Measurements from ENCODE around the gene UCP3. TPM values are rescaled to one million over a fixed set of nuclear protein-coding genes. Genes with fewer than 3 reads are reported as not detected.
A peak's percentile ranks its signal among the peaks of the same experiment; 100 is the strongest.

Gene UCP3
- total RNA-seq, 1 experiment from 2014 or later: 9.0 TPM

GRCh38 chr11:74018331-74019005 lies 9.6 kb upstream of the UCP3 start:
- peak; percentile 66 for DNase-seq (ENCODE audit: low read depth)

DNA sequence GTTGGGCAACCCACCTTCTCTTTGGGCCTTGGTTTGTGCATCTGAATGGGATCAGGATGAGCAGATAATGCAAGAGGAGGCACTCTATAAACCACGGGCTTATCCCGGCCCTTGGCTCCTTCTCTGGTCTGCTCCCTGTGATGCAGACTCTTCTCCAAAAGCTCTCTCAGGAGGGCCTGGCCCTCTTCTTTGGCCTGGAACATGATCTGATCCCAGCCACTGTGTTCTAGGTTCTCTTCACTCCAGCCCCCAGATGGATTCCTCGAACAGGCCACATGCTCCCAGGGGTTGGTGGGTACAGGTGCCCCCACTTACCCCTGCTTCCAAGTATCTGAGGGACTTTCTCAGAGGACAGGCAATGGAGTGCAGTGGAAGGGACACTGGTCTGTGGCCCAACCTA lies 8.7 kb upstream of the UCP3 start:
- no peak for DNase-seq (ENCODE audit: low read depth)

- DNase-seq (ENCODE audit: low read depth): no peak
Measured at GRCh38 chr11:74015919-74016684, 7.2 kb upstream of the UCP3 start.

- DNase-seq (ENCODE audit: low read depth): no peak
Measured at GRCh38 chr11:74014880-74015279, 6.0 kb upstream of the UCP3 start.

- DNase-seq (ENCODE audit: low read depth): no peak
Measured at GRCh38 chr11:74013141-74013540, 4.3 kb upstream of the UCP3 start.

DNA sequence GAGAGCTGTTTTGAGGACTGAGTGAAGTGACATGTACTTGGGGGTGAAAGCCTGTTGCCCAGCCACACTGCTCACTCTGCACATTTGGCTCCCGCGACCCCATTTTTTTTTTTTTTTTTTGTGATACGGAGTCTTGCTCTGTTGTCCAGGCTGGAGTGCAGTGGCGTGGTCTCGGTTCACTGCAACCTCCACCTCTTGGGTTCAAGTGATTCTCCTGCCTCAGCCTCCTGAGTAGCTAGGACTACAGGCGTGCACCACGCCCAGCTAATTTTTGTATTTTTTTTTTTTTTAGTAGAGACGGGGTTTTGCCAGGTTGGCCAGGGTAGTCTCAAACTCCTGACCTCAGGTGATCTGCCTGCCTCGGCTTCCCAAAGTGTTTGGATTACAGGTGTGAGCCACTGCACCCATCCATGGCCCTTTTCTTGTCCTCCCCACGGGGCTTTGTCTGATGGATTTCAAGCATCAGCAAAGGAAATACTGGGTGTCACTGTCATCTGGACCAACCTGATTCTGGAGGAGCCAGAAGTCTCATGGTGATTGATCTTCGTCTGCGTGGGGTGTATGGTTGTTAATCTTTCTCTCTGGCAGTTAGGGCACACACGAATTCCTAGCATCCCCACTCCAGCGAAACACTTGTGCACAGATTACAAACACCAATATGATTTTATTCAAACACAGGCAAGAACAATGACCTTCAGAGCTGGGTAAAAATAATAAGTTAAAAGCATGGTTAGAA lies 3.4 kb upstream of the UCP3 start:
- no peak for DNase-seq (ENCODE audit: low read depth)

DNA sequence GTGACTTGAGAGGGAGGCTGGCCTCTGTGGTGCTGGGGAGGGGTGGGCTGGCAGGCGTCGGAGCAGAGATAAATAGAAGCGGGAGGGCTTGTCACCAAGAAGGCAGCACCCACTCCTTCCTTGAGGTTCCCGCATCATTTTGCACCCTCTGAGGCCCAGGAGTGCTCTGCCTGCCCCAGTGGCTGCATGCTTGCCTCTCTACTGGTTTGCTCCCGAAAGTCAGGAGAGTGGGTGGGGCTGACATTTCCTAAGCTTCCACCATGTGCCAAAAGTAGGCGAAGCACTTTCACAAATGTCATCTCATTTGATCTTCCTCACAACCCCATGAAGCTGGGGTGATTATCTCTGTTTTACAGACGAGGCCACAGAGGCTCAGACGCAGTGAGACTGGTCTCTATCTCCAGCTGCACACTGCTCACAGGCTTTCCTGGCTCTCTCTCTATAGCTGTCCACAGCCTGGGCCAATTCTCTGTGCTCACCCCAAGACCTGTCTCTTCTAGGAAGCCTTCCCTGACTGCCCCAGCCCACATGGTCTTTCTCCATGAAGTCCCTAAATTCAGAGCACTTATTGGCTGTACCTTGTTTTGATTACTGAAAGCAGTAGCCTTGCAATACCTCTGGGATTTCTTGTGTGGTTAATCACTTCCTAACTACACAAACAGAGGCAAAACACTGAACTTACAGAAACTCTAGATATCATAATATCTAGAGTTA lies 2.6 kb upstream of the UCP3 start:
- DNase-seq (ENCODE audit: low read depth): no peak

DNA sequence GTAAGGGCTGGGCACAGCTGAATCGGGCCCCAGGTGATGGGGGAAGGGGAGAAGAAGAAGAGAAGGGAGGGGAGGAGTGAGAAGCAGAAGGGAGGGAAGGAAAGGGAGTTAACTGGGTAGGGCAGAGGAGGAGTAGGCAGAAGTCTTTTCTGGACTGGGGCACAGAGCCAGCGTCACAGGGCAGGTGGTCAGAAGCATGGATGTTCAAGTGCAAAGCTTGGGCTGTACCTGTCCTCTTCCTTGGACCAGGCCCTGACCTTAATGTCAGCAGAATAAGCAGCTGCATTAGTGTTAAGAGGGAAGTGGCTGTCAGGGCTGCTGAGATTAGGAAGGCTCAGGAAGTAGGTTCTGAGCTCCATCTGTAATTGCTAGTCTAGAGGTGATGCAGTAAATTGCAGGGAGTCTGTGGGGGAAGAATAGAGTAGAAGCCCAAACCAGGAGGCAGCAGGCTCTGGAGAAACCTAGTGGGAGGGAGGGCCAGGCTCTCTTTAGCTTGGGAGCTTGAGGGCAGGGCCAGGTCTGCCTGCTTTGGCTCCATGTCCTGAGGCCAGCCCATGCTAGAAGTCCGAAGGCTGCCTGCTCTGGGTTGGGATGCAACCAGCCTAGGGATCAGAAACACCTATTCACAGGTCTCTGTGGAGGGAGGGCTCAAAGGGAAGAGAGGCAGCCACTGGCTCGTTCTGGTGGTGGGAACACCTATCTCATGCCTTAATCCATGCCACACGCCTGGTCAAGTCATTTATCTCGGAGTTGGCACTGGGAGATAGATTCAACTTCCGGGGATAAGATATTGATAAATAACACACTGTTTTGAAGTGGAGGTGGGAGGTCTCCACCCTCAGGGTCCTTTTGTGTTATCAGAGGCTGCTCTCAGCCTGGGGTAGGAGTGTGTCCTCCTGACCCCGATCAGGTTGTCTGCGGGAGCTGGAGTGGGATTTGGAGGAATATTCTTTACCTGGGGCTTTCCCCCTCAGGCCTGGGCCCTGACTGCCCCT lies 1.7 kb upstream of the UCP3 start:
- no peak for DNase-seq (ENCODE audit: low read depth)

DNA sequence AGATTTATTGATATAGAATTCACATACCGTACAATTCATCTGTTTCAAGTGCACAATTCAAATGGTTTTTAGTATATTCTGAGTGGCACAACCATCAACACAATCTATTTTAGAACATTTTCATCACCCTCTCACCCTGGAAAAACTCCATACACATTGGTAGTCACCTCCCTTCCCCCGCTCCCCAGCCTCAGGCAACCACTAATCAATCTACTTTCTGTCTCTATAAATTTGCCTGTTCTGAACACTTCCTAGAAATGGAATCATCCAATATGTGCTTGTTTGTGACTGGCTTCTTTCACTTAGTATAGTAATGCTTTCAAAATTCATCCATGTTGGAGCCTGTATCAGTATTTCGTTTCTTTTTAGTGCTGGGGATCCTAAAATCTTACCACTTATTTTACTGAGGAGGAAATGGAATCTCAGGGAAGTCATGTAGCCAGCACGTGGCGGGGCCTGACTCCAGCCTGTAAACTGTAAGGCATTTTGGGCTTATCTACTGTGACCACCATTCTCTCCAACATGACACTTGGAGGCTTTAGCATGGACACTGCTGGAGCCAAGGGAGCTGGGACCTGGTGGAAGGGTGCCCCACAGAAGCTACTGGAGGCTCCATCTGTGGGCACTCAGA lies 905 bp upstream of the UCP3 start:
- no peak for DNase-seq (ENCODE audit: low read depth)

DNA sequence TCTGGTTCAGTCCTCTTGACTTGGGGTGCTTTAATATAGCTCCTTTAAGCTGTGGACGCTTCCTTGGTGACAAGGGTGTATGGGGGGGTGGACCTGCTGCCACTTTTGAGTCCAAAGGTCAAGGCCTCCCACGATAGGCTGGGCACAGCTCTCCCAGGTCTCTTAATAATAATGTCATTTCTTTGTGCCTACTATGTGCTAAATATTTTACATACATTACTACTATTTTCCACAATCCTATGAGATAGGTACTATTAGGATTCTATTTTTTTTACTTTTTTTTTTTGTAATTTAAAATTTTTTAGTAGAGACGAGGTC lies 304 bp upstream of the UCP3 start:
- no peak for DNase-seq (ENCODE audit: low read depth)

- DNase-seq (ENCODE audit: low read depth): no peak
Measured at GRCh38 chr11:74007691-74008372, 1.1 kb downstream of the UCP3 start.

DNA sequence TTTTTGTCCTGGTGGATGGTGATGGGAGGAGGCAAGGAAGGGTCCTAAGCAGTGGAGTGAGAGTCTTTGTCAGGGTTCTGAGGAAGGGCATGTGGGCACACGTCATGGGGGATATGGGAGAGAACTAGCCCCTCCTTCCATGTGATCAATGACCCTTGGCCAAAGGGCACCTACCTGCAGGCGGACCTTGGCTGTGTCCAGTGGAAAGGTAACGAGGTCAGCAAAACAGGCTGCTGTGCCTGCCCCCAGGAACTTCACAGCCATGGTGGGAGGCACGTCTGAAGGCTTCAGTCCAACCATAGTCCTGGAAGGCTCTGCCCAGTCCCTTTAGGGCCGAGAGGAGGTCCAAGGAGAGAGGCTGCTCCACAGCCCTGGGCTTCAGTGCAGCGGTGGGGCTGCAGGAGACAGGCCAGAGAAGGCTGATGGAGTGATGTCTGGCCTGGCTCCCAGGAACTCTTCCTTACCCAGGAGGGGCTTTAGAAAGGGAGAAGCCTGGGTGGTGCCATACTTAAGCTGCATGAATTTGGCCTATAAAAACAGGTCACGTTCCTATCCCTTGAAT lies 2.1 kb downstream of the UCP3 start:
- no peak for DNase-seq (ENCODE audit: low read depth)

- DNase-seq (ENCODE audit: low read depth): no peak
Measured at GRCh38 chr11:74005721-74006517, 3.0 kb downstream of the UCP3 start.

DNA sequence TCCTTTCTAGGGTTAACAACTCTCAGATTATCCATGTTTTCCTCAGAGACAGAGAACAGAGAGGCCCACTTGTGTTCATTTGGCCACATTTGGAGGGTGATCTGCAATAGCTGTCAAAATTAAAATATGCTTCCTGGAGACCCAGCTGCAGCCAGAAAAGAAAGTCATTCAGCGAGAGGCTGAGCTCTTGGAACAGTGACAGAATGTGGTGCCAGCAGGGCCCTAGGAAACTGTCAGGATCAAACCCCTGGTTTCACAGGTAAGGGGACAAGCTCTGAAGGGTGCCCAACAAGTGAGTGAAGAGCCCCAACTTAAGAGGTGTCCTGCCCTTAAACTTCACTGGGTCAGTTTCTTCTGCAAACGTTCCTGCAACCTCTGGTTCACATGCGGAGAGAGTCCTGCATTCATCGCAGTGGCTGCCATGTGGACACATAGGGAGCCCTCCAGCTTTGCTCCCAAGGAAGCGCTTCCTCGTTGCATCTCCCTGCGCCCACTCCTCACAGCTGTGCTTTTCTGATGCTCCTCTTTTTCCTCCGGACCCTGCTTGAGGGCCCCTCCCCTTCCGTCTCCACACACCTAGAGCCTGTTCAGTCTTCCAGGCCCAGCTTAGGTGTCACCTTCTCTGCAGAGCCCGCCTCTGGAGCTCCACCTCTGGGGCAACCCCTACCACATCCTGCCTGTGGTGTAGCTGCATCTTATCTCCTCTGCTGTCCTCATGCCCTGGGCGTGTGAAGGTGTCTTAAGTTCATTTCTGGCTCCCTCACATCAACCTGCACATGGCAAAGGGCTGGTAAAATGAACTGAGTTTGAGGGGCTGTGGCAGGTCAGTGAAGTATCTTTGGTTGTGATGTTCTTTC lies 3.9 kb downstream of the UCP3 start:
- DNase-seq (ENCODE audit: low read depth): no peak

GRCh38 chr11:74004046-74004695 lies 4.7 kb downstream of the UCP3 start:
- no peak for DNase-seq (ENCODE audit: low read depth)

GRCh38 chr11:74002832-74003231 lies 6.1 kb downstream of the UCP3 start:
- no peak for DNase-seq (ENCODE audit: low read depth)

- DNase-seq (ENCODE audit: low read depth): no peak
Measured at GRCh38 chr11:74001822-74002286, 7.0 kb downstream of the UCP3 start.

Measured in Daoy (cell line).